ES-I3 (cell line): ENCODE measurements around the gene MARK2.
"Not testable (repeated sequence)": the region's sequence is repeated elsewhere in the genome, so short reads cannot be mapped to it uniquely, and the experiment has no call there.

Experiments used
- H3K36me3 ChIP-seq: 2 replicates; pipeline ENCODE4 v1.6.1; 2013; ENCODE audit warnings: mild to moderate bottlenecking, low read length, control low read depth, moderate library complexity; ENCODE audit not compliant: insufficient read depth
- H3K4me1 ChIP-seq: 2 replicates; pipeline ENCODE4 v1.6.1; 2013; ENCODE audit warnings: mild to moderate bottlenecking, control low read depth, low read length; ENCODE audit not compliant: insufficient read depth
- H3K9ac ChIP-seq: 2 replicates; pipeline ENCODE4 v1.6.1; 2013; ENCODE audit warnings: low read depth, mild to moderate bottlenecking, low read length, moderate library complexity
- H3K9me3 ChIP-seq: 2 replicates; pipeline ENCODE4 v1.6.1; 2013; ENCODE audit warnings: mild to moderate bottlenecking, low read length, moderate library complexity; ENCODE audit not compliant: control insufficient read depth, insufficient read depth

The MARK2 gene

DNA sequence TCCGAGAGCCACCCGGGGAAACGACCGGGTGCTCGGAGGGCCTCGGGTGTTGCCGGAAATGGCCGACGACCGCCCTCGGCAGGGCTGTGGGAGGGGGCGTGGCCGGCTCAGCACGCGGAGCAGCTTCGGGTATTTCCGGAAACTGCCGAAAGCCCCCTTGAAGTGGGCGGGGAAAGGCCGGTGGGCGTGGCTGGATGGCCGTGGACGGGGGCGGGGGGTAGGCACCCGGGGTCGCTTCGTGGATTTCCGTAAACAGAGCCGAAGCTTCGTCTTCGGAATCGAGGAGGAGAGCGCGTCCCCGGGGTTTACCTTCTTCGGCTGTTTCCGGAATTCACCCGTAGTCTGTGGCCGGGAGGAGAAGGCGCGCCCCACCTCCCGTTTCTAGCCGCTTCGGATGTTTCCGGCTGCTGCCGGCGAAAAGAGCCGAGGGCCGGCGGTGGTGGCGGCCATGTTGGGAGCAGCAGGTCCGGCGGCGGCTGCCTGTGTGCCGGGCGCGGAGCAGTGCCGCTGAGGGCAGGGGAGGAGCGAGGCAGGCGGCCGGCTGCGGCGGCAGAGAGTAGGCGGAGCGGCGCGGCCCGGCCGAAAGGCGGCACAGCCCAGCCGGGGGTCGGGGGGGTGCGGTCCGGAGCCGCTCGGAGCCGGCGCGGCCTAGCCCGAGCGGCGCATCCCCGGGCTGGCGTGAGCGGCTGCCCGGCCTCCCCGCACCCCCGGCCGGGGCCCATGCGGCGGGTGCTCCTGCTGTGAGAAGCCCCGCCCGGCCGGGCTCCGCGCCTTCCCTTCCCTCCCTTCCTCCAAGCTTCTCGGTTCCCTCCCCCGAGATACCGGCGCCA lies at the start of gene MARK2:
Gene MARK2 (plus strand): TSS at position 433 of the 830 bp plus-strand sequence. CDS start 397 bp downstream, at position 830.
- Histone ChIP-seq H3K36me3 (no peaks in the 10 kb centered on the region), H3K9me3 (no peaks in the 10 kb centered on the region), H3K4me1 (peaks cover 36% of the 10 kb centered on the region), H3K9ac (peak within 1 kb of the TSS; percentile 90)

DNA sequence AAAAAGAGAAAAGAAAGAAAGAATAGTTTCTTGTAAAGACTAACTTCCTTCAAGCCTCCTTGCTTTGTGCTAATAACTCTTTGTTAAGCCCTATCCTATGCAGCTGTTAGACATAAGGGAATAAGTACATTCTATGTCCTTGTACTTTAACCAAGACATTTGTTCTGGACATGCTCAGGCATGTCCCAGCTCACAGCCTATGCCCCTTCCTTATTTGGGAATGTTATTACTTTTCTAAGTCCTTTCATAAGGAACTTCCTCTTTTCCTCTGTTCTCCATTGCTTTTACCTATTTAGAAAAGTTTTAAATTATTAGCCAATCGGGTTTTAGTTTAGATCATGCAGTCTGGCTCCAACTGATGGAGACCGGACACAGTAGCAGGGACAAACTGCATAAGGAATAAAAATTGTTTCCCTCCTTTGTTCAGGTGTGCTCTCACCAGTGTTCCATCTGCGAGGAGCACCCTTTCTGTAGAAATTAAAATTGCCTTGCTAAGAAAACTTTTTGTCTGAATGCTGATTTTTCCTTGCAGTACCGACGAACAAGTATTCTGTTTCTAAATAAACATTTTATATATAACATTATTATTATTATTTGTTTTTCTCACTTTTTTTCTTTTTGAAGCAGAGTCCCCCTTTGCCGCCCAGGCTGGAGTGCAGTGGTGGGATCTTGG lies 47.3 kb upstream of the MARK2 start:
- 0 out of 2 replicates have a peak, but pooled peaks cover 5% of the 10 kb centered on the region for H3K9me3 ChIP-seq
- no peak overlapping the region for H3K9ac ChIP-seq
- no peaks in the 10 kb centered on the region for H3K36me3 ChIP-seq
- no peaks in the 10 kb centered on the region for H3K4me1 ChIP-seq

DNA sequence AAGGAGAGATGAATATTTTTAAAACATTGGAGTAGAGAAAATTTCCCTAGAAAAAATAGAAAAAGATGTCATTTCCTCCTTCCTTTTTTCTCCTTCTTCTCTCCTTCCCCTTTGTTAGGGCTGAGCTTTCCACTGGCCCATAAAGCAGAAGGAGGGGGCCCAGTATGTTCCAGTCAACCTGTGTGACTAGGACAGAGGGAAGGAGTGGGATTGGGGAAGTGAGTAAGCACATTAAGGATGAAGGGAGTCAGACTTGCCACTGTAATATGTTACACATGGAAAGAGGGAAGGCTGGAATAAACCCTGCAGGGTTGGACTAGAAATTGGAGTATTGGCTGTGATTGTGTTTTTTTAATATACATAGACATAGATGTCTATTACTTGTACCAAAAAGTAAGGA lies 45.7 kb upstream of the MARK2 start:
- no peak overlapping the region for H3K9ac ChIP-seq
- H3K9me3 ChIP-seq = 0 out of 2 replicates have a peak, but pooled peaks cover 5% of the 10 kb centered on the region
- H3K36me3 ChIP-seq = no peaks in the 10 kb centered on the region
- H3K4me1 ChIP-seq = no peaks in the 10 kb centered on the region

DNA sequence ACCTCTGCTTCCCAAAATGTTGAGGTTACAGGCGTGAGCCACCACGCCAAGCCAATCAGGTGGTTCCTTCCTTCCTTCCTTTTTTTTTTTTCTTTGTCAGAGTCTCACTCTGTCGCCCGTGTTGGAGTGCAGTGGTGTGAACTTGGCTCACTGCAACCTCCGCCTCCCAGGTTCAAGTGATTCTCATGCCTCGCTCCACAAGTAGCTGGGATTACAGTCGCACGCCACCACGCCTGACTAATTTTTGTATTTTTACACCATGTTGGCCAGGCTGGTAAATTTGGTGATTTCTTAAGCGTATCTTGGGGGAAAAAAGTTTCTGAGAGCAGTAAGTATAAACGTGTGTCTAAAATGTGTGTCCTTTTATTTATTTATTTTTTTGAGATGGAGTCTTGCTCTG lies 43.8 kb upstream of the MARK2 start:
- Histone ChIP-seq H3K9ac (no peak overlapping the region), H3K9me3 (0 out of 2 replicates have a peak, but pooled peaks cover 5% of the 10 kb centered on the region), H3K4me1 (no peaks in the 10 kb centered on the region), H3K36me3 (no peaks in the 10 kb centered on the region)

DNA sequence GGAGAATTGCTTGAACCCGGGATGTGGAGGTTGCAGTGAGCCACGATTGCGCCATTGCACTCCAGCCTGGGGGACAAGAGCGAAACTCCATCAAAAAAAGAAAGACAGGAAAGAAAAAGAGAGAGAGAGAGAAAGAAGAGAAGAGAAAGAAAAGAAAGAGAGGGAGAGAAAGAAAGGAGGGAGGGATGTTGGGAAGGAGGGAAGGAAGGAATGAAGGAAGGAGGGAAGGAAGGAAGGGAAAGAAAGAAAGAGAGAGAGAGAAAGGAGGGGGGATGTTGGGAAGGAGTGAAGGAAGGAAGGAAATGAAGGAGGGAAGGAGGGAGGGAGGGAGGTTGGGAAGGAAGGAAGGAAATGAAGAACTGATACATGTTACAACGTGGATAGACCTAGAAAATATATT lies 38.0 kb upstream of the MARK2 start:
- H3K36me3 ChIP-seq = no peaks in the 10 kb centered on the region
- H3K9ac ChIP-seq = no peak overlapping the region
- H3K4me1 ChIP-seq = peaks cover 4% of the 10 kb centered on the region; the same call in 1 of the 2 replicates
- H3K9me3 ChIP-seq = no peaks in the 10 kb centered on the region

DNA sequence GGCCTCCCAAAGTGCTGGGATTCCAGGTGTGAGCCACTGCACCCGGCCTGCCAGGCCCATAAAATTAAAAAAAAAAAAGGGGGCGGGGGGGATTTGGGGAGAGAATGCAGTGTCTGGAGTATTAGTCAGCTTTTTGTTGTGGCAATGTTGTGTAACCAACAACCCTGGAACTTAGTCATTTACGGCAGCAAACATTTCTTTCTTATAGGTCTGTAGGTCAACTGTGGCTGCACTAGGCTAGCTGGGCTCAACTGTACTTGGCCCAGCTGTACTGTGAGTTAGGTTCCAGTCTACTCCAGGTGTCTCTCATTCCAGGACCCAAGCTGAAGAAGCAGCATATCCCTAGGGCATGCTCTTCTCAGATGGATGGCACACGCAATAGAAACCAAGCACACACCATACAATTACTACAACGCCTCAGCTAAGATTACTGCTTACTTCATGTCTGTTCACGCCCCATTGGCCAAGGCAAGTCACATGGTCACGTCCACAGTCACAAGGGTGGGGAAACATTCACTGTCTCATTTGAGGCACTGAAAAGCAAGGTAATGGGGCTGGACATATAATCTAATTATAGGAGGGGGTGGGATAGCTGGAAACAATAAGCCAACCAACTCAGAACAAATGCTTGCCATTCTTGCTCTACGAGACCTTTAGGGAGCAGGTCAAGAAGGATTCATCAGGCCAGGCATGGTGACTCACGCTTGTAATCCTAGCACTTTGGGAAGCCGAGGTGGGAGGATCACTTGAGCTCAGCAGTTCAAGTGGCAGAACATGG lies 36.1 kb upstream of the MARK2 start:
- Histone ChIP-seq H3K9me3 (no peaks in the 10 kb centered on the region), H3K36me3 (no peaks in the 10 kb centered on the region), H3K9ac (no peak overlapping the region), H3K4me1 (peaks cover 4% of the 10 kb centered on the region; the same call in 1 of the 2 replicates)

DNA sequence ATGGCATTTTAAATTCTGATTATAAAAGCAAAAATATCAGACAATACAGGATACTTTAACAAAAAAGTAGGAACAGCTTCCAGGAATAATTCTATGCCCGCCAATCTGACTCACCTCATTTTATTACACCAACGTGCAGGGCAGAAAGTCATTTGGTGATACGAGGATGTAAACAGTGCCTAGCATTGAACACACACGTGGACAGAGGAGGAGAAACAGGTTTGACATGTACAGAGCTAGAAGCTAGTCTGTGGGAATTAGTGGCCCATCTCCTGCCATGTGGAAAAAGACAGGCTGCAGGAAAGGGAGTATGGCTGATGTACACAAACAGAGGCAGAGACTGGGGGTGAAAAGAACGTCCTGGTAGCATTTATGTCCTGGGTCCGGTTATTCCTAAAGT lies 34.7 kb upstream of the MARK2 start:
- Histone ChIP-seq H3K9me3 (no peaks in the 10 kb centered on the region), H3K4me1 (peaks cover 4% of the 10 kb centered on the region; the same call in 1 of the 2 replicates), H3K36me3 (no peaks in the 10 kb centered on the region), H3K9ac (no peak overlapping the region)

DNA sequence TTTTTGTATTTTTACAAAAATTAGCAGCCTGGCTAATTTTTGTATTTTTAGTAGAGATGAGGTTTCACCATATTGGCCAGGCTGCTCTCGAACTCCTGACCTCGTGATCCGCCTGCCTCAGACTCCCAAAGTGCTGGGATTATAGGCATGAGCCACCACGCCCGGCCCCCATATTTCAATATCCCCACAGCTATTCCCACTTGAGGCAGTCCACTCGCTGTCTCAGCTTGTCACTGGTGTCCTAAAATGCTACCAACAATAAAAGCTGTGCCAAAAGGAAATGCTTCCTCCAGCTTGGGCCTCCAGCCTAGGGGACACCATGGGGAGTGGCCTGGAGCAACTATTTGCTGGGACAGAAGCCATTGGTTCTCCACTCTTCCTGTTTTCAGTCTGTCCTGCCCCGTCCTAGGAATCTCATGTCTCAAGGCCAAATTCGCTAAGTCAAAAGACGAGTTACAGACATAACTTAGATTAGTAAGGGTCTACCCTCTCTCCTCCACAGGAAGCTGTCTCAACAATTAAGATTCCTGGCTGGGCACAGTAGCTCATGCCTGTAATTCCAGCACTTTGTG lies 33.0 kb upstream of the MARK2 start:
- no peak overlapping the region for H3K9ac ChIP-seq
- H3K9me3 ChIP-seq = no peaks in the 10 kb centered on the region
- H3K36me3 ChIP-seq = no peaks in the 10 kb centered on the region
- peaks cover 4% of the 10 kb centered on the region; the same call in 1 of the 2 replicates for H3K4me1 ChIP-seq

DNA sequence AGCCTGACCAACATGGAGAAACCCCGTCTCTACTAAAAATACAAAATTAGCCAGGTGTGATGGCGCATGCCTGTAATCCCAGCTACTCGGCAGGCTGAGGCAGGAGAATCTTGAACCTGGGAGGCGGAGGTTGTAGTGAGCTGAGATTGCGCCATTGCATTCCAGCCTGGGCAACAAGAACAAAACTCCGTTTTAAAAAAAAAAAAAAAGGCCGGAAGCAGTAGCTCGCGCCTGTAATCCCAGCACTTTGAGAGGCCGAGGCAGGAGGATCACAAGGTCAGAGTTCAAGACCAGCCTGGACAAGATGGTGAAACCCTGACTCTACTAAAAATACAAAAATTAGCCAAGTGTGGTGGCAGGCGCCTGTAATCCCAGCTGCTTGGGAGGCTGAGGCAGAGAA lies 28.5 kb upstream of the MARK2 start:
- H3K9me3 ChIP-seq, H3K9ac ChIP-seq, H3K36me3 ChIP-seq, H3K4me1 ChIP-seq: not testable (repeated sequence)

DNA sequence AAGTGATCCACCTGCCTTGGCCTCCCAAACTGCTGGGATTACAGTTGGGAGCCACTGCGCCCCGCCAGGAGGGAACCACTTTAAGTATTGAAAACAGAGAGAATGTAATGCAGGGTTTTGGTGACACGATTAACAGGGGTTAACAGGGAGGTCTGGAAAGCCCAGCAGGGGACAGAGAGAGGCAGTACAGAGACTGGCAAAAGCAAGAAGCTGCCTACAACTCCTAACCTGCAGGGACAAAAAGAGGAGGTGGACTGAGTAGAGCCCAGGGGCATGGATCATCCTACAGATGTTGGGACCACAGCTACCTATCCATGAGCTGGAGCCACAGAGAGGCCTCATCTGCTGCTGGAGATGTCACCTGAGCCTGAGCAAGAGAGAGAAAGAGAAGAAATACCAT lies 27.4 kb upstream of the MARK2 start:
- H3K9me3 ChIP-seq = no peaks in the 10 kb centered on the region
- no peak overlapping the region for H3K9ac ChIP-seq

DNA sequence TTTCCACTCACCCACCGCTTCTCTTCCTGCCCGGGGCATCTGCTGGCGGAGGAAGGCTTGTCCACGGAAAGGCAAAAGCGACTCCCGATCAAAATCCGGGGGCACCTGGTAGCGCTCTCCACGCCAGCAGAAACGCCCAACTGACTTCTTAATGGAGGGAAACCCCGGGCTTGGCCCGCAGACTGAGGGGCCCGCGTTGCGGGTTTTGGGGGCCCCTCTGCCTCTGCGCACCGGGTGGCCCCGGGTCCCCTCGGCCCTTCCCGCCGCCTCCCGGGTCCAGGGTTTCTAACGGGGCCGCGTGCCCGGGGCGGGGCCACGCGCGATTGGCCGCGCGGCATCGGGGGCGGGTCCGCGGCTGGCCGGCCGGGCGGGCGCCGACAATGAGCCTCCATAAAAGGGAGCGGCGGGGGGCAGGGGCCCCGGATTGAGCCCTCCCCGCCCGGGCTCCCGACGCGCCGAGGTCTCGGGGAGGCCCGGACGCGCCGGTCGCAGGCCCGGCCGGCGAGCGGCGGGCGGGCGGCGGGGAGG lies 25.8 kb upstream of the MARK2 start, which contains the start of gene SPINDOC:
Gene SPINDOC (plus strand): TSS at position 422 of the 528 bp plus-strand sequence. CDS start 231 bp downstream, outside the sequence.
- Histone ChIP-seq H3K9me3 (no peaks in the 10 kb centered on the region), H3K9ac (peak within 1 kb of the TSS; percentile 97), H3K36me3 (peaks cover 8% of the 10 kb centered on the region), H3K4me1 (peaks cover 7% of the 10 kb centered on the region; the same call in 1 of the 2 replicates)

More for the DNA sequence above, 27.4 kb upstream of the MARK2 start:
- Histone ChIP-seq H3K4me1 (peaks cover 7% of the 10 kb centered on the region; the same call in 1 of the 2 replicates), H3K36me3 (no peaks in the 10 kb centered on the region)

DNA sequence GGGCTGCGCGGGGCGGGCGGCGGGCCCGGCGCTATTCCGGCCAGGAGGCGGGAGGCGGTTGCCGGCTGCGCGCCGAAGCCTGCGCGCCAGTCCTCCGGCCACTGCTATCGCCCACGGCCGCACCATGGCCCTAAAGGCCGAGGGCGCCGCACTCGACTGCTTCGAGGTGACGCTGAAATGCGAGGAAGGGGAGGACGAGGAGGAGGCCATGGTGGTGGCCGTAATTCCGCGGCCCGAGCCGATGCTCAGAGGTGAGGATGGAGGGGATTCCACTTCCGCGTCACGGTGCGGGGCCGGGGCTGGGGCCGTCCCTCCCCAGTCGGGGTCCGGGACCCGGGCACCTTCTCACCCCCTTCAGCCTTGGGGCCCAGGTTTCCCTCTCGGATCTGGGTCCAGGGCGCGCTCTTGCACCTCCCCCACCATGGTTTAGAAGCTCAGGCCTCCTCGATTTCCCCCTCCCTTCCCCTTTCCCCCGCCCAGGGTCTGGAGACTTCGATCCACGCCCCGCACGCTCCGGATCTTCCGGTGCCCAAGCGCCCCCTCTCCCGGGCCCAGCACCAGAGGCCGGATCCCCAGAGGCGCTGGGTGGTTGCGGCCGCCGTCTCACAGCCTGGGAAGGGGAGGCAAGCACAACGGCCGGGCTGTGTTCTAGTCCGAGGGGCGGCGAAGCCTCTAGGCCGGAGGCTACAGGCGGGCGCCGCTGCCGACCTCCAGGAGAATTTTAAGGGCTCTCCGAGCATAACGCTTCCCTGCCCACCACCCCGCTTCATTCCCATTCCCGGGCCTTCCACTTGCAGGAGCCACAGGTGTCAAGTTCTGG lies 25.1 kb upstream of the MARK2 start:
- Histone ChIP-seq H3K9ac (peak overlapping the region; percentile 97), H3K36me3 (peaks cover 9% of the 10 kb centered on the region), H3K4me1 (peaks cover 7% of the 10 kb centered on the region; the same call in 1 of the 2 replicates), H3K9me3 (no peaks in the 10 kb centered on the region)

DNA sequence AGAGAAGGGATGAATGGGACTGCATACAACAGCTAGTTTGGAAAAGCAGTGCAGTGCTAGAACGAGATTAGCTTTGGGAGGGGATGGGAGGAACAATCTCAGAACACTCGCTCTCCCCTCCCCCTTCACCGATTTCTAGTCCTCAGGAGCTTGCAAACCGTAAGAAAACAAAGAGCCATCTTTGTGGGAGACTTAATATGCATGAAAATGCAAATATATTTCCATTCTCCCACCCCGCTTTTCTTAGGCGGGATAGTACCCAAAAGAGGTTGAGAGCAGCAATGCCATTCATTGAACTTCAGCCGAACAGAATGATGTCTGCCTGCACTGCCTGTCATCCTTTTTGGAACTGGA lies 24.6 kb upstream of the MARK2 start:
- Histone ChIP-seq H3K9ac (peak overlapping the region; percentile 97), H3K9me3 (no peaks in the 10 kb centered on the region), H3K36me3 (peaks cover 9% of the 10 kb centered on the region), H3K4me1 (peaks cover 7% of the 10 kb centered on the region; the same call in 1 of the 2 replicates)
